ENCODE measurements around the gene ATP6V0D1.

GRCh38 chr16:67395105-67395457 lies 85.9 kb downstream of the ATP6V0D1 start:
- TF ChIP-seq EZH2 (IDR thresholded peaks at IDR 0.05; ENCODE audit: borderline replicate concordance, low read length) (no peak), CTCF (conservative IDR thresholded peaks at IDR 0.05 in 1 of 2, IDR thresholded peaks at IDR 0.05 in 1 of 2; ENCODE audit: extremely low read depth in 1 of 2, insufficient read depth in 1 of 2, low read depth in 1 of 2, low read length in 2 of 2) (no peak)

Data from mammary epithelial cell (primary cell).